ENCODE measurements around the gene DOCK2.

- TF ChIP-seq CTCF (conservative IDR thresholded peaks at IDR 0.05) (no peak), ZFX (IDR thresholded peaks at IDR 0.05) (no peak)
These were observed 319.7 kb downstream of the DOCK2 start for GRCh38 chr5:169956756-169957155.
